Adrenal gland (tissue), 12 donors: ENCODE results near the gene NMS. TPM values are rescaled to one million over a fixed set of nuclear protein-coding genes. Genes with fewer than 3 reads are reported as not detected.

Source experiments
- DNase-seq, 7 donors: peaks; one replicate each; pipeline ENCODE4 v3.0.0-alpha.2; 2019 to 2020
- H3K27ac ChIP-seq, 5 donors: fragments of 200-600 bp; sonication (generic) in 4 of 5; 1 replicate in 3 of 5; 2 replicates in 2 of 5; pipeline versions ENCODE4 v1.5.1 to v1.8.0; 2016 to 2020; ENCODE audit warnings: mild to moderate bottlenecking in 1 of 5
- H3K27me3 ChIP-seq: fragments of 200-600 bp; 2 replicates; pipeline ENCODE4 v1.8.0; 2021
- H3K36me3 ChIP-seq, 2 donors: fragments of 200-600 bp; replicated peaks in 1 of 2; 1 replicate in 1 of 2; 2 replicates in 1 of 2; pipeline versions ENCODE4 v1.5.1 to v1.8.0; 2018 to 2022
- H3K4me1 ChIP-seq, 2 donors: fragments of 200-600 bp; replicated peaks in 1 of 2; 1 replicate in 1 of 2; 2 replicates in 1 of 2; pipeline versions ENCODE4 v1.5.1 to v1.8.0; 2018 to 2021
- H3K4me3 ChIP-seq, 4 donors: fragments of 200-600 bp; sonication (generic) in 3 of 4; one replicate each; pipeline ENCODE4 v1.5.1; 2016 to 2018
- H3K9me3 ChIP-seq, 3 donors: fragments of 200-600 bp; sonication (generic) in 1 of 3; replicated peaks in 1 of 3; 1 replicate in 2 of 3; 2 replicates in 1 of 3; pipeline versions ENCODE4 v1.5.1 to v1.8.0; 2016 to 2021
- POLR2A ChIP-seq, 2 donors: fragments of 450-650 bp; IDR thresholded peaks; one replicate each; pipeline ENCODE4 v1.6.1; 2017; ENCODE audit warnings: antibody characterized with exemption in 2 of 2, mild to moderate bottlenecking in 2 of 2, moderate library complexity in 1 of 2
- WGBS, 4 donors: extraction: QIAGEN DNeasy Blood & Tissue Kit in 2 of 4; methylation state at CpG; one replicate each; pipeline versions ENCODE4 v1.1.5 to v1.1.7; 2013 to 2017; 5-methylcytosine and 5-hydroxymethylcytosine counted together
- intact Hi-C, 2 donors: fragments of 100-400 bp; cut with DNase I; formaldehyde crosslinking; loops; one replicate each; pipeline versions ENCODE4 v1.14.1 to v1.15.0; 2022 to 2023
- polyA plus RNA-seq, 3 donors: library from polyadenylated mRNA; stranded (reverse); fragments of 200-250 nt in 2 of 3; fragments of 350-450 nt in 1 of 3; fragmentation: Illumina TruSeq in 1 of 3; extraction: RNeasy Lipid Tissue Mini Kit (QIAGEN cat#74804) in 1 of 3; gene quantifications; one replicate each; pipeline ENCODE4 v1.2.3, GENCODE V29; 2013 to 2014
- total RNA-seq, 9 donors: library from RNA; depleted of rRNA in 4 of 9; stranded (reverse); fragments of >200 nt in 4 of 9; fragments of 120-200 nt in 1 of 9; fragmentation: NEBNext Ultra II Directional in 1 of 9; extraction: Animal tissue kit (Norgen Biotek cat#: 25700) in 1 of 9; gene quantifications; one replicate each; pipeline versions ENCODE4 v1.1.0 to v1.2.4, GENCODE V29; 2013 to 2023
- TF ChIP-seq, protein P1 (sequence below), 6 experiments: fragments of 450-650 bp in 4 of 6; fragments of 200-600 bp in 2 of 6; sonication (generic) in 1 of 6; IDR thresholded peaks; 1 replicate in 5 of 6; 2 replicates in 1 of 6; pipeline versions ENCODE4 v1.5.1 to v1.8.0; 2016 to 2021; ENCODE audit warnings: antibody characterized with exemption in 6 of 6, mild to moderate bottlenecking in 2 of 6, moderate library complexity in 1 of 6
- donor health status: healthy with polysubstance abuse.
- donor health status: Bipolar disorder and iron deficiency.
- donor health status: DM: yes; HTN: yes; CAD: no.
- donor health status: DM: no; HTN: no; CAD: no.
- donor health status: DM: no; HTN: no; CAD: no.
- donor health status: DM: yes; HTN: yes; CAD: no.

Gene NMS
- total and polyA plus RNA-seq, 12 donors: not detected

GRCh38 chr2:100425107-100425506 is 45.2 kb upstream of the NMS start:
- no peaks in the 10 kb centered on the region for H3K36me3 ChIP-seq
- TF ChIP-seq, protein P1, sequence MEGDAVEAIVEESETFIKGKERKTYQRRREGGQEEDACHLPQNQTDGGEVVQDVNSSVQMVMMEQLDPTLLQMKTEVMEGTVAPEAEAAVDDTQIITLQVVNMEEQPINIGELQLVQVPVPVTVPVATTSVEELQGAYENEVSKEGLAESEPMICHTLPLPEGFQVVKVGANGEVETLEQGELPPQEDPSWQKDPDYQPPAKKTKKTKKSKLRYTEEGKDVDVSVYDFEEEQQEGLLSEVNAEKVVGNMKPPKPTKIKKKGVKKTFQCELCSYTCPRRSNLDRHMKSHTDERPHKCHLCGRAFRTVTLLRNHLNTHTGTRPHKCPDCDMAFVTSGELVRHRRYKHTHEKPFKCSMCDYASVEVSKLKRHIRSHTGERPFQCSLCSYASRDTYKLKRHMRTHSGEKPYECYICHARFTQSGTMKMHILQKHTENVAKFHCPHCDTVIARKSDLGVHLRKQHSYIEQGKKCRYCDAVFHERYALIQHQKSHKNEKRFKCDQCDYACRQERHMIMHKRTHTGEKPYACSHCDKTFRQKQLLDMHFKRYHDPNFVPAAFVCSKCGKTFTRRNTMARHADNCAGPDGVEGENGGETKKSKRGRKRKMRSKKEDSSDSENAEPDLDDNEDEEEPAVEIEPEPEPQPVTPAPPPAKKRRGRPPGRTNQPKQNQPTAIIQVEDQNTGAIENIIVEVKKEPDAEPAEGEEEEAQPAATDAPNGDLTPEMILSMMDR (IDR thresholded peaks at IDR 0.05): no peak
- TF ChIP-seq POLR2A (IDR thresholded peaks at IDR 0.05): no peak
- H3K4me3 ChIP-seq: no peak overlapping the region
- no peaks in the 10 kb centered on the region for H3K27me3 ChIP-seq
- intact Hi-C loops: no loop called here
- no peak for DNase-seq
- WGBS, 4 donors: 47 to 79% (median 68%) methylated on average over 4 of the region's 4 CpGs
- no peak overlapping the region for H3K27ac ChIP-seq
- H3K4me1 ChIP-seq: no peaks in the 10 kb centered on the region
- H3K9me3 ChIP-seq: no peaks in the 10 kb centered on the region

DNA sequence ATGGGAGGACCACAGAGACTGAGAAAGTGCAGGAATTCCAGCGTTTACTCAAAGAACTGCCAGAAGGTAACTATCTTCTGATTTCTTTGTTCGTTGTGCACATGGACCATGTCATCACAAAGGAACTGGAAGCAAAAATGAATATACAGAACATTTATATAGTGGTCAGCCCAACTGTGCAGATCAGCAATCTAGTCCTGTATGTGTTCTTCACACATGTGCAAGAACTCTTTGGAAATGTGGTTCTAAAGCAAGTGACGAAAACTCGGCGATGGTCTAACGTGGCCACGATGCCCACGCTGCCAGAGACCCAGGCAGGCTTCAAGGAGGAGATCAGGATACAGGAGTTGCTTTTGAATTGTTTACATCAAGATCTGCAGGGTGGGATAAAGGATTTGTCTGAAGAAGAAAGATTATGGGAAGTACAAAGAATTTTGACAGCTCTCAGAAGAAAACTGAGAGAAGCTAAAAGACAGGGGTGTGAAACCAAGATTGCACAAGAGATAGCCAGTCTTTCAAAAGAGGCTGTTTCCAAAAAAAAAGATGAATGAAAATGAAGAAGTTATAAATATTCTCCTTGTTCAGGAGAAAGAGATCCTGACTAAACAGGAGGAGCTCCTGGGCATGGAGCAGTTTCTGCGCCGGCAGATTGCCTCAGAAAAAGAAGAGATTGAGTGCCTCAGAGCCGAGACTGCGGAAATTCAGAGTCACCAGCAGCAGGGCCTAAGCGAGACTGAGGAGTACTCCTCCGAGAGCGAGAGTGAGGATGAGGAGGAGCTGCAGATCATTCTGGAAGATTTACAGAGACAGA is 44.5 kb upstream of the NMS start:
- intact Hi-C loops: no loop called here
- H3K4me1 ChIP-seq: no peaks in the 10 kb centered on the region
- WGBS, 4 donors: 80 to 86% (median 83%) methylated on average over 15 of the region's 15 CpGs
- DNase-seq: no peak
- H3K36me3 ChIP-seq: no peaks in the 10 kb centered on the region
- no peak overlapping the region for H3K27ac ChIP-seq
- no peak overlapping the region for H3K4me3 ChIP-seq
- peaks cover 0 to 4% (median 0%) of the 10 kb centered on the region in 3 donors for H3K9me3 ChIP-seq
- TF ChIP-seq, protein P1 (IDR thresholded peaks at IDR 0.05): no peak
- TF ChIP-seq POLR2A (IDR thresholded peaks at IDR 0.05): no peak
- no peaks in the 10 kb centered on the region for H3K27me3 ChIP-seq

DNA sequence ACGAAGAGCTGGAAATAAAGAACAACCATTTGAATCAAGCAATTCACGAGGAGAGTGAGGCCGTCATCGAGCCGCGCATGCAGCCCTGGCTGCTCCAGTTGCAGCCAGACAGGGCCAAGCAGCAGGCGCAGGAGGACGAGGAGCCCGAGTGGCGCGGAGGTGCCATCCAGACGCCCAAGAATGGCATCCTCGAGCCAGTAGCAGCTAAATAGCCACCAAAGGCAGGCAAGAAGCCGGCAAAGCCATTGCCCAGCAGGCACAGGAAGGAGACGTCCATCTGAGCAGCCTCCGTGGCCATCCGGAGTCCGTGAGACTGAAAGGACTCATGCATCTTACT is 43.9 kb upstream of the NMS start:
- intact Hi-C loops: no loop called here
- H3K4me3 ChIP-seq: no peak overlapping the region
- peaks cover 0 to 4% (median 0%) of the 10 kb centered on the region in 3 donors for H3K9me3 ChIP-seq
- 81 to 88% (median 86%) methylated on average over 14 to 18 of the region's 18 CpGs for WGBS, 4 donors
- TF ChIP-seq, protein P1 (IDR thresholded peaks at IDR 0.05): no peak
- TF ChIP-seq POLR2A (IDR thresholded peaks at IDR 0.05): no peak
- H3K27me3 ChIP-seq: no peaks in the 10 kb centered on the region
- H3K36me3 ChIP-seq: no peaks in the 10 kb centered on the region
- H3K4me1 ChIP-seq: no peaks in the 10 kb centered on the region
- DNase-seq: no peak
- H3K27ac ChIP-seq: no peak overlapping the region

DNA sequence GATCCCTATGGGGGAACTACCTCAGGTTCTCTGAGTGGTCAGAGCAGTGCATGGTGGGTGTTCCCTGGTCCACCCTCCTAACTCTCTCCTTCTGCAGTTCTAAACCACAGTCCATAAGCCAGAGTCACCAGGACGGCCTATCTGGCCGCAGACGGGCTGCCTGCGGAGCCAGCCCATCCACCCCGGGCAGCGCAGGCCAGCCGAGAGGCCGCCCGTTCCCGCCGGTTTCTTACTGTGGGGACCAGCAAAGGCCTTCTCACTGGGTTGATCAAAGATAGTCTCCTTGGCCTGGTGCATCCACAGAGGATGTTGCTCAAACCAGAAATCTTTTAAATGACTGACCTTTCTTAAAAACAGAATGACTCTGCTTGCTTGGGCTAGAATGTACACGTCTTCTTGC is 43.2 kb upstream of the NMS start:
- H3K27ac ChIP-seq: no peak overlapping the region
- intact Hi-C loops: no loop called here

More for the DNA sequence above, 43.2 kb upstream of the NMS start:
- WGBS, 4 donors: 90 to 94% (median 91%) methylated on average over 12 of the region's 12 CpGs
- Histone ChIP-seq H3K36me3 (no peaks in the 10 kb centered on the region), H3K4me3 (no peak overlapping the region), H3K4me1 (no peaks in the 10 kb centered on the region), H3K27me3 (no peaks in the 10 kb centered on the region), H3K9me3 (peaks cover 0 to 4% (median 0%) of the 10 kb centered on the region in 3 donors)
- TF ChIP-seq, protein P1 (IDR thresholded peaks at IDR 0.05): no peak
- TF ChIP-seq POLR2A (IDR thresholded peaks at IDR 0.05): no peak
- DNase-seq: no peak
